HG03066 (cell line): ENCODE measurements around the gene SERPINA6.
"Not testable (repeated sequence)": the region's sequence is repeated elsewhere in the genome, so short reads cannot be mapped to it uniquely, and the experiment has no call there.

ENCODE experiments used
- ATAC-seq: cut with Tn5 transposase; IDR thresholded peaks from one replicate; pipeline ENCODE4 v1.9.1; 2021; ENCODE audit warnings: low read depth; ENCODE audit not compliant: unreplicated experiment

The SERPINA6 gene

GRCh38 chr14:94329857-94330256, 6.7 kb upstream of the SERPINA6 start:
- ATAC-seq: no peak

- ATAC-seq: no peak
These were observed 5.1 kb upstream of the SERPINA6 start for GRCh38 chr14:94328196-94328595.

GRCh38 chr14:94321421-94322271, 1.5 kb downstream of the SERPINA6 start:
- no peak for ATAC-seq

GRCh38 chr14:94320243-94320642, 2.9 kb downstream of the SERPINA6 start:
- no peak for ATAC-seq

- no peak for ATAC-seq
These were observed 5.9 kb downstream of the SERPINA6 start for GRCh38 chr14:94317259-94317658.

- ATAC-seq: no peak
These were observed 6.4 kb downstream of the SERPINA6 start for GRCh38 chr14:94316692-94317091.

GRCh38 chr14:94314890-94315289, 8.2 kb downstream of the SERPINA6 start:
- ATAC-seq: no peak

- no peak for ATAC-seq
These were observed 9.0 kb downstream of the SERPINA6 start for GRCh38 chr14:94313991-94314655.

GRCh38 chr14:94312481-94313246, 10.5 kb downstream of the SERPINA6 start:
- no peak for ATAC-seq

- ATAC-seq: no peak
These were observed 12.9 kb downstream of the SERPINA6 start for GRCh38 chr14:94310248-94310647.

GRCh38 chr14:94309721-94310120, 13.4 kb downstream of the SERPINA6 start:
- no peak for ATAC-seq

- ATAC-seq: no peak
These were observed 15.6 kb downstream of the SERPINA6 start for GRCh38 chr14:94307410-94307992.

- ATAC-seq: no peak
These were observed 16.8 kb downstream of the SERPINA6 start for GRCh38 chr14:94306047-94306978.

GRCh38 chr14:94305620-94306019, 17.5 kb downstream of the SERPINA6 start:
- ATAC-seq: no peak

- ATAC-seq: no peak
These were observed 18.9 kb downstream of the SERPINA6 start for GRCh38 chr14:94304243-94304642.

GRCh38 chr14:94303111-94303510, 20.0 kb downstream of the SERPINA6 start:
- no peak for ATAC-seq

- no peak for ATAC-seq
These were observed 25.0 kb downstream of the SERPINA6 start for GRCh38 chr14:94298130-94298529.

GRCh38 chr14:94296181-94296545, 27.0 kb downstream of the SERPINA6 start:
- not testable (repeated sequence) for ATAC-seq

GRCh38 chr14:94295360-94296180, 27.6 kb downstream of the SERPINA6 start:
- no peak for ATAC-seq
